NCI-H446 treated with DMSO at 0.1 percent for 48 hours (cell line): ENCODE results near the gene STK4.
"Not testable (repeated sequence)": the region's sequence is repeated elsewhere in the genome, so short reads cannot be mapped to it uniquely, and the experiment has no call there.

ENCODE experiments used
- DNase-seq: peaks from one replicate; lab custom pipeline; 2025; lab: John Stamatoyannopoulos, UW

The STK4 gene

GRCh38 chr20:44988631-44989171 lies 22.4 kb downstream of the STK4 start:
- no peak for DNase-seq

- no peak for DNase-seq
Measured at GRCh38 chr20:44990425-44990824, 24.1 kb downstream of the STK4 start.

- no peak for DNase-seq
Measured at GRCh38 chr20:44990957-44991356, 24.6 kb downstream of the STK4 start.

- no peak for DNase-seq
Measured at GRCh38 chr20:44993343-44993742, 27.0 kb downstream of the STK4 start.

GRCh38 chr20:44997171-44997570 lies 30.9 kb downstream of the STK4 start:
- no peak for DNase-seq

GRCh38 chr20:44997668-44998067 lies 31.4 kb downstream of the STK4 start:
- DNase-seq, result no peak

GRCh38 chr20:45008521-45009049 lies 42.3 kb downstream of the STK4 start:
- DNase-seq, result no peak

GRCh38 chr20:45010399-45010828 lies 44.1 kb downstream of the STK4 start:
- no peak for DNase-seq

GRCh38 chr20:45011108-45011526 lies 44.8 kb downstream of the STK4 start:
- DNase-seq, result peak; percentile 17

- no peak for DNase-seq
Measured at GRCh38 chr20:45012682-45013302, 46.5 kb downstream of the STK4 start.

- DNase-seq, result not testable (repeated sequence)
Measured at GRCh38 chr20:45014131-45014530, 47.8 kb downstream of the STK4 start.

GRCh38 chr20:45014671-45015415 lies 48.5 kb downstream of the STK4 start:
- DNase-seq, result no peak

- DNase-seq, result no peak
Measured at GRCh38 chr20:45016089-45016671, 49.9 kb downstream of the STK4 start.

- DNase-seq, result no peak
Measured at GRCh38 chr20:45017281-45017680, 51.0 kb downstream of the STK4 start.

- no peak for DNase-seq
Measured at GRCh38 chr20:45017857-45018256, 51.5 kb downstream of the STK4 start.

GRCh38 chr20:45019027-45019761 lies 52.9 kb downstream of the STK4 start:
- no peak for DNase-seq

- DNase-seq, result no peak
Measured at GRCh38 chr20:45019762-45020123, 53.4 kb downstream of the STK4 start.

GRCh38 chr20:45020236-45020886 lies 54.0 kb downstream of the STK4 start:
- no peak for DNase-seq

- DNase-seq, result no peak
Measured at GRCh38 chr20:45021631-45022030, 55.3 kb downstream of the STK4 start.

GRCh38 chr20:45023140-45023539 lies 56.8 kb downstream of the STK4 start:
- not testable (repeated sequence) for DNase-seq

GRCh38 chr20:45028424-45029136 lies 62.3 kb downstream of the STK4 start:
- no peak for DNase-seq
